HG03045 (cell line): ENCODE data around the gene SETBP1.

ENCODE experiments used
- ATAC-seq: cut with Tn5 transposase; IDR thresholded peaks from one replicate; pipeline ENCODE4 v1.9.1; 2021; ENCODE audit warnings: mild to moderate bottlenecking, moderate library complexity; ENCODE audit not compliant: unreplicated experiment

Gene SETBP1

GRCh38 chr18:44680273-44681075 is at the start of gene SETBP1:
Gene SETBP1 (plus strand): TSS chr18:44680888. CDS start chr18:44701347, 20,459 bp downstream.
- peak; percentile 23 for ATAC-seq

- no peak for ATAC-seq
Observed at GRCh38 chr18:44632469-44633145, 48.1 kb upstream of the SETBP1 start.

GRCh38 chr18:44635546-44635945 is 45.1 kb upstream of the SETBP1 start:
- ATAC-seq = no peak

- no peak for ATAC-seq
Observed at GRCh38 chr18:44636241-44636640, 44.4 kb upstream of the SETBP1 start.

GRCh38 chr18:44637210-44638033 is 43.3 kb upstream of the SETBP1 start:
- ATAC-seq = no peak

GRCh38 chr18:44638034-44638540 is 42.6 kb upstream of the SETBP1 start:
- no peak for ATAC-seq

- ATAC-seq = no peak
Observed at GRCh38 chr18:44638811-44639210, 41.9 kb upstream of the SETBP1 start.

GRCh38 chr18:44643004-44643403 is 37.7 kb upstream of the SETBP1 start:
- no peak for ATAC-seq

- no peak for ATAC-seq
Observed at GRCh38 chr18:44651478-44651877, 29.2 kb upstream of the SETBP1 start.

- ATAC-seq = no peak
Observed at GRCh38 chr18:44651918-44652572, 28.6 kb upstream of the SETBP1 start.

- no peak for ATAC-seq
Observed at GRCh38 chr18:44652722-44653121, 28.0 kb upstream of the SETBP1 start.

GRCh38 chr18:44654573-44654972 is 26.1 kb upstream of the SETBP1 start:
- ATAC-seq = no peak

- ATAC-seq = no peak
Observed at GRCh38 chr18:44655435-44655834, 25.3 kb upstream of the SETBP1 start.

GRCh38 chr18:44659771-44660170 is 20.9 kb upstream of the SETBP1 start:
- ATAC-seq = no peak

GRCh38 chr18:44668270-44668975 is 12.3 kb upstream of the SETBP1 start:
- ATAC-seq = no peak

- no peak for ATAC-seq
Observed at GRCh38 chr18:44671914-44672313, 8.8 kb upstream of the SETBP1 start.

- no peak for ATAC-seq
Observed at GRCh38 chr18:44672506-44672905, 8.2 kb upstream of the SETBP1 start.

GRCh38 chr18:44673256-44673880 is 7.3 kb upstream of the SETBP1 start:
- no peak for ATAC-seq

GRCh38 chr18:44677933-44678332 is 2.8 kb upstream of the SETBP1 start:
- no peak for ATAC-seq

- ATAC-seq = no peak
Observed at GRCh38 chr18:44678725-44679055, 2.0 kb upstream of the SETBP1 start.
